Endothelial cell (in vitro differentiated cells): ENCODE results near the gene PLA2G2A. TPM values are rescaled to one million over a fixed set of nuclear protein-coding genes. Genes with fewer than 3 reads are reported as not detected.

Experiments
- DNase-seq: peaks from one replicate; pipeline ENCODE4 v3.0.0; 2021; ENCODE audit warnings: low spot score
- H3K27ac Mint-ChIP-seq: one replicate; pipeline ENCODE4 v1.8.0; 2021; ENCODE audit warnings: mixed read lengths, inconsistent platforms; ENCODE audit not compliant: unreplicated experiment
- H3K27me3 Mint-ChIP-seq: one replicate; pipeline ENCODE4 v1.8.0; 2021; ENCODE audit warnings: mild to moderate bottlenecking, moderate library complexity, mixed read lengths, inconsistent platforms; ENCODE audit not compliant: unreplicated experiment
- H3K36me3 Mint-ChIP-seq: one replicate; pipeline ENCODE4 v1.8.0; 2021; ENCODE audit warnings: mild to moderate bottlenecking, low read depth, mixed read lengths, inconsistent platforms; ENCODE audit not compliant: unreplicated experiment
- H3K4me1 Mint-ChIP-seq: one replicate; pipeline ENCODE4 v1.8.0; 2021; ENCODE audit warnings: mild to moderate bottlenecking, mixed read lengths, inconsistent platforms; ENCODE audit not compliant: unreplicated experiment
- H3K4me3 Mint-ChIP-seq: one replicate; pipeline ENCODE4 v1.8.0; 2021; ENCODE audit warnings: mild to moderate bottlenecking, mixed read lengths, inconsistent platforms; ENCODE audit not compliant: unreplicated experiment
- H3K9me3 Mint-ChIP-seq: one replicate; pipeline ENCODE4 v1.8.0; 2021; ENCODE audit warnings: mixed read lengths, inconsistent platforms; ENCODE audit not compliant: unreplicated experiment
- CTCF ChIP-seq: fragments of 200-600 bp; sonication (generic); IDR thresholded peaks from one replicate; pipeline ENCODE4 v1.5.0; 2021; ENCODE audit warnings: antibody characterized with exemption; ENCODE audit not compliant: unreplicated experiment
- total RNA-seq: library from RNA; stranded (reverse); fragmentation: NEBNext Ultra II Directional; extraction: Animal tissue kit (Norgen Biotek cat#: 25700); gene quantifications from one replicate; pipeline ENCODE4 v1.2.1, GENCODE V29; 2021; ENCODE audit not compliant: unreplicated experiment

The PLA2G2A gene
- total RNA-seq, 1 donor from 2014 or later: not detected

- no peak for TF ChIP-seq CTCF
- no peak overlapping the region for H3K27ac Mint-ChIP-seq
- no peak for DNase-seq
- H3K4me3 Mint-ChIP-seq: no peak overlapping the region
- peaks cover 13% of the 10 kb centered on the region for H3K4me1 Mint-ChIP-seq
- peaks cover 9% of the 10 kb centered on the region for H3K27me3 Mint-ChIP-seq
- H3K9me3 Mint-ChIP-seq: no peaks in the 10 kb centered on the region
- no peaks in the 10 kb centered on the region for H3K36me3 Mint-ChIP-seq
These were observed 896 bp upstream of the PLA2G2A start for GRCh38 chr1:19980314-19980713.

GRCh38 chr1:19978143-19978542 lies 1.3 kb downstream of the PLA2G2A start:
- H3K27me3 Mint-ChIP-seq: peaks cover 7% of the 10 kb centered on the region
- no peak for TF ChIP-seq CTCF
- DNase-seq: no peak
- H3K27ac Mint-ChIP-seq: no peak overlapping the region
- H3K9me3 Mint-ChIP-seq: no peaks in the 10 kb centered on the region
- peaks cover 15% of the 10 kb centered on the region for H3K4me1 Mint-ChIP-seq
- H3K36me3 Mint-ChIP-seq: no peaks in the 10 kb centered on the region
- H3K4me3 Mint-ChIP-seq: no peak overlapping the region

GRCh38 chr1:19976317-19977003 lies 3.0 kb downstream of the PLA2G2A start:
- no peak overlapping the region for H3K4me3 Mint-ChIP-seq
- peaks cover 10% of the 10 kb centered on the region for H3K4me1 Mint-ChIP-seq
- no peak for TF ChIP-seq CTCF
- no peaks in the 10 kb centered on the region for H3K36me3 Mint-ChIP-seq
- DNase-seq: no peak
- no peak overlapping the region for H3K27ac Mint-ChIP-seq
- H3K9me3 Mint-ChIP-seq: no peaks in the 10 kb centered on the region
- H3K27me3 Mint-ChIP-seq: peaks cover 7% of the 10 kb centered on the region

GRCh38 chr1:19975423-19976193 lies 3.8 kb downstream of the PLA2G2A start:
- Mint-ChIP-seq H3K27me3 (peaks cover 7% of the 10 kb centered on the region), H3K9me3 (no peaks in the 10 kb centered on the region), H3K27ac (no peak overlapping the region)

More at GRCh38 chr1:19975423-19976193, 3.8 kb downstream of the PLA2G2A start:
- no peak for TF ChIP-seq CTCF
- no peak for DNase-seq
- Mint-ChIP-seq H3K4me3 (no peak overlapping the region), H3K36me3 (no peaks in the 10 kb centered on the region), H3K4me1 (peaks cover 9% of the 10 kb centered on the region)
